OCI-LY7 (cell line): ENCODE data around the gene MACF1. TPM values are rescaled to one million over a fixed set of nuclear protein-coding genes. Genes with fewer than 3 reads are reported as not detected.

Experiments
- BruUV-seq: library from RNA; stranded (reverse); fragments of 400-500 nt; replicated peaks from 2 replicates; lab custom pipeline; 2021; lab: Mats Ljungman, UMichigan
- CTCF ChIA-PET: fragments of 300-600 bp; sonication (Branson Sonifier 250); formaldehyde crosslinking; loops from one replicate; lab custom pipeline; 2022; ENCODE audit warnings: antibody characterized with exemption; ENCODE audit not compliant: unreplicated experiment; lab: Charles Lee
- POLR2A ChIA-PET: fragments of 300-600 bp; sonication (Branson Sonifier 250); formaldehyde crosslinking; loops from one replicate; lab custom pipeline; 2022; ENCODE audit warnings: antibody characterized with exemption; lab: Charles Lee
- DNase-seq: peaks from one replicate; pipeline ENCODE4 v3.0.0-alpha.2; 2015; ENCODE audit warnings: low spot score
- H2AFZ ChIP-seq: fragments of 200-600 bp; sonication (generic), shearing (Covaris generic); 2 replicates; pipeline ENCODE4 v1.6.1; 2014; ENCODE audit warnings: mild to moderate bottlenecking, antibody characterized with exemption, low read length, moderate library complexity
- H3K27ac ChIP-seq: fragments of 200-600 bp; sonication (generic); 2 replicates; pipeline ENCODE4 v1.5.1; 2014; ENCODE audit warnings: mixed run types, low read depth, mild to moderate bottlenecking, moderate library complexity, low read length, inconsistent platforms; ENCODE audit not compliant: poor library complexity, severe bottlenecking
- H3K36me3 ChIP-seq: fragments of 200-600 bp; sonication (generic); 2 replicates; pipeline ENCODE4 v1.6.1; 2014; ENCODE audit warnings: mild to moderate bottlenecking, antibody characterized with exemption, low read length, moderate library complexity, mixed read lengths; ENCODE audit not compliant: insufficient read depth
- H3K4me1 ChIP-seq: fragments of 200-600 bp; sonication (generic); 2 replicates; pipeline ENCODE4 v1.5.1; 2014; ENCODE audit warnings: mild to moderate bottlenecking, low read length; ENCODE audit not compliant: insufficient read depth, poor library complexity, severe bottlenecking
- H3K4me2 ChIP-seq: fragments of 200-600 bp; sonication (generic); 2 replicates; pipeline ENCODE4 v1.6.1; 2014; ENCODE audit warnings: mild to moderate bottlenecking, low read length
- H3K4me3 ChIP-seq: fragments of 200-600 bp; sonication (generic); 2 replicates; pipeline ENCODE4 v1.5.1; 2014; ENCODE audit warnings: mild to moderate bottlenecking, low read depth, low read length; ENCODE audit not compliant: poor library complexity, severe bottlenecking
- H3K79me2 ChIP-seq: fragments of 200-600 bp; sonication (generic); 2 replicates; pipeline ENCODE4 v1.6.1; 2016; ENCODE audit warnings: low read depth, mild to moderate bottlenecking, low read length, moderate library complexity, mixed read lengths; ENCODE audit not compliant: insufficient read depth
- H3K9me2 ChIP-seq: fragments of 200-600 bp; sonication (generic); 2 replicates; pipeline ENCODE4 v1.6.1; 2016; ENCODE audit warnings: mild to moderate bottlenecking, low read length, mixed read lengths; ENCODE audit not compliant: insufficient read depth
- H3K9me3 ChIP-seq: fragments of 200-600 bp; sonication (generic); 2 replicates; pipeline ENCODE4 v1.6.1; 2014; ENCODE audit warnings: mild to moderate bottlenecking, mixed run types, low read length, mixed read lengths
- H4K20me1 ChIP-seq: fragments of 200-600 bp; sonication (generic); 2 replicates; pipeline ENCODE4 v1.6.1; 2014; ENCODE audit warnings: mild to moderate bottlenecking, antibody characterized with exemption, low read length, moderate library complexity, mixed read lengths; ENCODE audit not compliant: insufficient read depth
- EZH2phosphoT487 ChIP-seq: fragments of 200-600 bp; sonication (generic); IDR thresholded peaks from 2 replicates; pipeline ENCODE4 v1.6.1; 2018; ENCODE audit warnings: low read depth, borderline replicate concordance, mild to moderate bottlenecking, mixed run types, antibody characterized with exemption, low read length, moderate library complexity, mixed read lengths
- intact Hi-C: fragments of 100-400 bp; cut with micrococcal nuclease; formaldehyde crosslinking; loops from one replicate; pipeline ENCODE4 v1.10.0; 2022; ENCODE audit not compliant: unreplicated experiment
- total RNA-seq, 2 experiments: library from RNA; depleted of rRNA in 1 of 2; stranded (reverse); fragments of >200 nt in 1 of 2; shearing (Covaris generic) in 1 of 2; gene quantifications; 2 replicates each; pipeline ENCODE4 v1.2.3, GENCODE V29; 2014 to 2022
- TF ChIP-seq, protein P1 (sequence below): fragments of 200-600 bp; sonication (generic); conservative IDR thresholded peaks from 2 replicates; pipeline ENCODE4 v1.5.1; 2014; ENCODE audit warnings: mild to moderate bottlenecking, antibody characterized with exemption, low read length, moderate library complexity, mixed read lengths

Gene MACF1
- total RNA-seq, 2 experiments from 2014 or later: 211 to 220 TPM

GRCh38 chr1:39413902-39414528 lies 209.5 kb downstream of the MACF1 start:
- Histone ChIP-seq H3K36me3 (peaks cover 13% of the 10 kb centered on the region; the same call in 1 of the 2 replicates), H3K27ac (no peak overlapping the region), H3K79me2 (no peaks in the 10 kb centered on the region), H2AFZ (no peak overlapping the region), H3K4me2 (no peak overlapping the region), H4K20me1 (0 out of 2 replicates have a peak, but pooled peaks cover 13% of the 10 kb centered on the region), H3K9me2 (no peaks in the 10 kb centered on the region), H3K4me3 (no peak overlapping the region), H3K4me1 (peaks cover 19% of the 10 kb centered on the region), H3K9me3 (no peaks in the 10 kb centered on the region)
- DNase-seq: no peak
- CTCF ChIA-PET: no interaction called here
- no TSS peak for BruUV-seq
- intact Hi-C loops: no loop called here
- no peak for TF ChIP-seq EZH2phosphoT487
- POLR2A ChIA-PET: interaction anchor here (0.8 to 1.1 kb wide), 2 partner anchors 11 to 20 kb away, joined by 3 read pairs; no protein-coding TSS in a partner anchor

GRCh38 chr1:39415553-39415952 lies 211.1 kb downstream of the MACF1 start:
- TF ChIP-seq, protein P1, sequence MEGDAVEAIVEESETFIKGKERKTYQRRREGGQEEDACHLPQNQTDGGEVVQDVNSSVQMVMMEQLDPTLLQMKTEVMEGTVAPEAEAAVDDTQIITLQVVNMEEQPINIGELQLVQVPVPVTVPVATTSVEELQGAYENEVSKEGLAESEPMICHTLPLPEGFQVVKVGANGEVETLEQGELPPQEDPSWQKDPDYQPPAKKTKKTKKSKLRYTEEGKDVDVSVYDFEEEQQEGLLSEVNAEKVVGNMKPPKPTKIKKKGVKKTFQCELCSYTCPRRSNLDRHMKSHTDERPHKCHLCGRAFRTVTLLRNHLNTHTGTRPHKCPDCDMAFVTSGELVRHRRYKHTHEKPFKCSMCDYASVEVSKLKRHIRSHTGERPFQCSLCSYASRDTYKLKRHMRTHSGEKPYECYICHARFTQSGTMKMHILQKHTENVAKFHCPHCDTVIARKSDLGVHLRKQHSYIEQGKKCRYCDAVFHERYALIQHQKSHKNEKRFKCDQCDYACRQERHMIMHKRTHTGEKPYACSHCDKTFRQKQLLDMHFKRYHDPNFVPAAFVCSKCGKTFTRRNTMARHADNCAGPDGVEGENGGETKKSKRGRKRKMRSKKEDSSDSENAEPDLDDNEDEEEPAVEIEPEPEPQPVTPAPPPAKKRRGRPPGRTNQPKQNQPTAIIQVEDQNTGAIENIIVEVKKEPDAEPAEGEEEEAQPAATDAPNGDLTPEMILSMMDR: no peak
- TF ChIP-seq EZH2phosphoT487: no peak
- H3K36me3 ChIP-seq: peaks cover 18% of the 10 kb centered on the region; the same call in 1 of the 2 replicates
- ChIA-PET CTCF (no interaction called here), POLR2A (interaction anchor here (0.6 to 0.7 kb wide), 2 partner anchors 82 to 750 kb away, joined by 3 read pairs; no protein-coding TSS in a partner anchor)
- intact Hi-C loops: no loop called here
- H3K9me3 ChIP-seq: no peaks in the 10 kb centered on the region
- no peak overlapping the region for H3K4me3 ChIP-seq
- H3K4me1 ChIP-seq: peaks cover 4% of the 10 kb centered on the region
- no peak for DNase-seq
- no peak overlapping the region for H2AFZ ChIP-seq
- no peak overlapping the region for H3K27ac ChIP-seq
- 0 out of 2 replicates have a peak, but pooled peaks cover 1% of the 10 kb centered on the region for H4K20me1 ChIP-seq
- H3K79me2 ChIP-seq: no peaks in the 10 kb centered on the region
- no peak overlapping the region for H3K4me2 ChIP-seq
- BruUV-seq: no TSS peak
- H3K9me2 ChIP-seq: no peaks in the 10 kb centered on the region

DNA sequence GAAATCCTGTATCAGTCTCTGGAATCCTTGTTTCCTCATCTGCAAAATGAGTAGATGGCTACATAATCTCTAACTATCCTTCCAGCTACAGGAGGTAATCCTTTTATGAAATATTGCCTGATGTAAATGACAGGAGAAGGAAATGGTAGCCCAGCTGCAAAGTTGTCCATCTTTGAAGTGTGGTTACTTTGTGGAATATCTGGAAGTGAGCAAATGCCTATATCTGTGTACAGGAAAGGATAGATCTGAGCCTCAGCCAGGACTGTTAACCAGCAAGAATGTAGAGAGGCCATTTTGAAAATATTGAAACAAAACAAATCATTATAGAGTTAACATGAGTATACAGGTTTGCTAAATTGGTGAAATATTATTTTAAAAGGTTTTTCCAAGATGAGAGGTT lies 212.1 kb downstream of the MACF1 start:
- H3K4me1 ChIP-seq: no peaks in the 10 kb centered on the region
- no peaks in the 10 kb centered on the region for H3K9me2 ChIP-seq
- no peak overlapping the region for H2AFZ ChIP-seq
- H3K4me3 ChIP-seq: no peak overlapping the region
- no peaks in the 10 kb centered on the region for H4K20me1 ChIP-seq
- POLR2A ChIA-PET: no interaction called here
- peaks cover 16% of the 10 kb centered on the region; the same call in 1 of the 2 replicates for H3K36me3 ChIP-seq
- H3K9me3 ChIP-seq: no peaks in the 10 kb centered on the region
- no TSS peak for BruUV-seq
- no peak for DNase-seq
- intact Hi-C loops: no loop called here
- TF ChIP-seq EZH2phosphoT487: no peak
- TF ChIP-seq, protein P1: no peak
- no peaks in the 10 kb centered on the region for H3K79me2 ChIP-seq
- H3K27ac ChIP-seq: no peak overlapping the region
- CTCF ChIA-PET: no interaction called here
- no peak overlapping the region for H3K4me2 ChIP-seq
